Liver (tissue), 9 donors: ENCODE data around the gene VAV3. TPM values are rescaled to one million over a fixed set of nuclear protein-coding genes. Genes with fewer than 3 reads are reported as not detected.

Source experiments
- DNase-seq: peaks from one replicate; pipeline ENCODE4 v3.0.0-alpha.2; 2017; ENCODE audit warnings: low spot score
- H3K27ac ChIP-seq, 2 donors: one replicate each; pipeline ENCODE4 v1.7.0; 2013; ENCODE audit warnings: inconsistent platforms in 2 of 2, low read length in 2 of 2, control low read depth in 1 of 2, low read depth in 1 of 2, mild to moderate bottlenecking in 1 of 2
- H3K27me3 ChIP-seq, 4 donors: one replicate each; pipeline versions ENCODE4 v1.6.1 to v1.7.0; 2013; ENCODE audit warnings: low read length in 3 of 4, inconsistent platforms in 1 of 4, mild to moderate bottlenecking in 1 of 4, moderate library complexity in 1 of 4; ENCODE audit not compliant: control insufficient read depth in 4 of 4, insufficient read depth in 4 of 4
- H3K36me3 ChIP-seq, 4 donors: one replicate each; pipeline versions ENCODE4 v1.6.1 to v1.7.0; 2013; ENCODE audit warnings: low read length in 3 of 4, mild to moderate bottlenecking in 3 of 4, low read depth in 1 of 4, moderate library complexity in 1 of 4; ENCODE audit not compliant: control insufficient read depth in 4 of 4, insufficient read depth in 3 of 4
- H3K4me1 ChIP-seq, 4 donors: one replicate each; pipeline versions ENCODE4 v1.6.1 to v1.7.0; 2013; ENCODE audit warnings: low read length in 3 of 4, mild to moderate bottlenecking in 3 of 4, moderate library complexity in 1 of 4; ENCODE audit not compliant: control insufficient read depth in 4 of 4, insufficient read depth in 4 of 4
- H3K4me3 ChIP-seq, 3 donors: one replicate each; pipeline versions ENCODE4 v1.6.1 to v1.7.0; 2013; ENCODE audit warnings: low read length in 3 of 3, control low read depth in 1 of 3, low read depth in 1 of 3, mild to moderate bottlenecking in 1 of 3
- H3K9ac ChIP-seq, 2 donors: one replicate each; pipeline ENCODE4 v1.7.0; 2013; ENCODE audit warnings: low read length in 2 of 2, mild to moderate bottlenecking in 2 of 2, moderate library complexity in 2 of 2, control low read depth in 1 of 2, low read depth in 1 of 2
- H3K9me3 ChIP-seq, 4 donors: one replicate each; pipeline versions ENCODE4 v1.6.1 to v1.7.0; 2013; ENCODE audit warnings: low read length in 3 of 4; ENCODE audit not compliant: control insufficient read depth in 4 of 4
- ATF3 ChIP-seq: IDR thresholded peaks from 2 replicates; pipeline ENCODE4 v1.6.1; 2016; ENCODE audit warnings: antibody characterized with exemption
- CTCF ChIP-seq: fragments of 150-350 bp; IDR thresholded peaks from 2 replicates; pipeline ENCODE4 v1.5.1; 2017; ENCODE audit warnings: improper control_type of control experiment, low read depth, low read length; ENCODE audit not compliant: missing input control
- EGR1 ChIP-seq, 2 donors: IDR thresholded peaks; 2 replicates each; pipeline ENCODE4 v1.6.1; 2016 to 2018; ENCODE audit warnings: antibody characterized with exemption in 2 of 2, low read depth in 2 of 2
- FOXA1 ChIP-seq: IDR thresholded peaks from 2 replicates; pipeline ENCODE4 v1.6.1; 2016; ENCODE audit warnings: antibody characterized with exemption
- FOXA2 ChIP-seq: IDR thresholded peaks from 2 replicates; pipeline ENCODE4 v1.6.1; 2016; ENCODE audit warnings: antibody characterized with exemption
- GABPA ChIP-seq, 2 donors: IDR thresholded peaks in 1 of 2; conservative IDR thresholded peaks in 1 of 2; 2 replicates each; pipeline ENCODE4 v1.6.1; 2016; ENCODE audit warnings: antibody characterized with exemption in 2 of 2, mild to moderate bottlenecking in 1 of 2, moderate library complexity in 1 of 2
- HNF4A ChIP-seq, 2 donors: conservative IDR thresholded peaks; 2 replicates each; pipeline ENCODE4 v1.6.1; 2016; ENCODE audit warnings: antibody characterized with exemption in 2 of 2, mild to moderate bottlenecking in 2 of 2
- HNF4G ChIP-seq: IDR thresholded peaks from 2 replicates; pipeline ENCODE4 v1.6.1; 2016; ENCODE audit warnings: antibody characterized with exemption
- MAX ChIP-seq: IDR thresholded peaks from 2 replicates; pipeline ENCODE4 v1.6.1; 2016; ENCODE audit warnings: antibody characterized with exemption
- NR2F2 ChIP-seq: IDR thresholded peaks from 2 replicates; pipeline ENCODE4 v1.6.1; 2016; ENCODE audit warnings: antibody characterized with exemption
- REST ChIP-seq: IDR thresholded peaks from 2 replicates; pipeline ENCODE4 v1.6.1; 2016; ENCODE audit warnings: antibody characterized with exemption, mild to moderate bottlenecking
- SP1 ChIP-seq: IDR thresholded peaks from 2 replicates; pipeline ENCODE4 v1.6.1; 2018; ENCODE audit warnings: antibody characterized with exemption, mild to moderate bottlenecking
- TAF1 ChIP-seq: conservative IDR thresholded peaks from 2 replicates; pipeline ENCODE4 v1.6.1; 2016; ENCODE audit warnings: antibody characterized with exemption, mild to moderate bottlenecking
- ZBTB33 ChIP-seq: IDR thresholded peaks from 2 replicates; pipeline ENCODE4 v1.6.1; 2016; ENCODE audit warnings: antibody characterized with exemption
- WGBS: extraction: QIAGEN DNeasy Blood & Tissue Kit; methylation state at CpG from one replicate; pipeline ENCODE4 v1.1.7; 2013; 5-methylcytosine and 5-hydroxymethylcytosine counted together
- polyA plus RNA-seq, 2 donors: library from polyadenylated mRNA; stranded (reverse) in 1 of 2; unstranded in 1 of 2; fragments of 200-250 nt in 1 of 2; fragments of >200 nt in 1 of 2; fragmentation: Nextera tagmentation in 1 of 2; extraction: Ambion mirVana in 1 of 2; gene quantifications; one replicate each; pipeline versions ENCODE4 v1.2.1 to v1.2.3, GENCODE V29; 2013 to 2015
- total RNA-seq, 2 donors: library from RNA; depleted of rRNA; stranded (reverse); fragments of >200 nt; gene quantifications; one replicate each; pipeline ENCODE4 v1.2.3, GENCODE V29; 2014
- donor health status: healthy.
- donor health status: healthy.
- donor health status: healthy.
- donor health status: healthy.
- donor health status: healthy.

VAV3 gene
- total and polyA plus RNA-seq, 4 donors: 0.46 to 4.8 (median 2.7) TPM

GRCh38 chr1:107609808-107610207, 355.2 kb downstream of the VAV3 start:
- TF ChIP-seq TAF1 (no peak), HNF4A (conservative IDR thresholded peaks at IDR 0.05) (no peak), GABPA (IDR thresholded peaks at IDR 0.05 in 1 of 2, conservative IDR thresholded peaks at IDR 0.05 in 1 of 2) (no peak), FOXA2 (no peak), FOXA1 (no peak), HNF4G (no peak), SP1 (no peak), ATF3 (no peak), ZBTB33 (no peak), MAX (no peak), REST (no peak), EGR1 (IDR thresholded peaks at IDR 0.05; ENCODE audit: low read depth in 2 of 2) (no peak), CTCF (no peak)
- H3K4me1 ChIP-seq: no peaks in the 10 kb centered on the region
- no peak for DNase-seq
- 91% methylated on average over 1 of the region's 1 CpG for WGBS
- H3K9me3 ChIP-seq: peaks cover 0 to 6% (median 0%) of the 10 kb centered on the region in 4 donors
- no peaks in the 10 kb centered on the region for H3K27me3 ChIP-seq
- H3K27ac ChIP-seq: no peak overlapping the region
- H3K4me3 ChIP-seq: no peak overlapping the region
- no peak overlapping the region for H3K9ac ChIP-seq
- peaks cover 0 to 3% (median 0%) of the 10 kb centered on the region in 4 donors for H3K36me3 ChIP-seq

- TF ChIP-seq TAF1: no peak
- TF ChIP-seq GABPA (IDR thresholded peaks at IDR 0.05 in 1 of 2, conservative IDR thresholded peaks at IDR 0.05 in 1 of 2): no peak
- TF ChIP-seq ATF3: no peak
- no peak for TF ChIP-seq HNF4G
- TF ChIP-seq FOXA2: no peak
- TF ChIP-seq CTCF: no peak
- TF ChIP-seq FOXA1: no peak
- no peak for TF ChIP-seq ZBTB33
- TF ChIP-seq NR2F2: no peak
- Histone ChIP-seq H3K27ac (no peak overlapping the region), H3K4me1 (no peaks in the 10 kb centered on the region), H3K9ac (no peak overlapping the region), H3K36me3 (no peaks in the 10 kb centered on the region), H3K9me3 (no peaks in the 10 kb centered on the region), H3K4me3 (no peak overlapping the region), H3K27me3 (no peaks in the 10 kb centered on the region)
- DNase-seq: no peak
Observed at GRCh38 chr1:107604825-107605224, 360.2 kb downstream of the VAV3 start.
